ENCODE data around the gene XDH.

GRCh38 chr2:31349160-31349559 is 65.4 kb downstream of the XDH start:
- TF ChIP-seq CTCF (IDR thresholded peaks at IDR 0.05; ENCODE audit: insufficient read depth, low read length, poor library complexity, severe bottlenecking) (no peak), EZH2phosphoT487 (conservative IDR thresholded peaks at IDR 0.05; ENCODE audit: low read length) (no peak)
